Measurements from ENCODE around the gene ERBB4. TPM values are rescaled to one million over a fixed set of nuclear protein-coding genes. Genes with fewer than 3 reads are reported as not detected.
"Not testable (repeated sequence)": the region's sequence is repeated elsewhere in the genome, so short reads cannot be mapped to it uniquely, and the experiment has no call there.

ERBB4 gene
- polyA plus RNA-seq, 3 donors: 45.5 to 60.8 (median 47.4) TPM

GRCh38 chr2:212027681-212028628 lies 510.6 kb downstream of the ERBB4 start:
- no peak for DNase-seq (ENCODE audit: low read depth in 3 of 3, low spot score in 2 of 3)

DNA sequence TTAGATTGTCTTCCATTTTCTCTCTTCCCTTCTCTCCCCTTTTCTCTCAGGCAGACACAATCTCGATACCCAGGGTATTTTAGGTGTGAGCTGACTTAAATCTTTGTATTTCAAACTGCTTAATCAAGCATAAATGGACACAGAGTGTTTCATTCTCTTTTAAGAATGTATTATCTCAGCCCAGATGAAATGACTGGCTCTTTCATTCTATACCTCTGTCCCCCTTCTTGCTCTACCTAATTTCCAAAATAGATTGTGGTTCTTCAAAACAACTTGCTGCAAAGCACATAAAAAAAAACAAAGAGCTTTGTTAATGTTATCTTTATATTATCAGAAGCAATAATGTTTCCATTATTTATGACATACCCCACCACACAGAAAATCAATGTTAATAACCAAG lies 514.6 kb downstream of the ERBB4 start:
- DNase-seq (ENCODE audit: low read depth in 3 of 3, low spot score in 2 of 3): no peak

DNA sequence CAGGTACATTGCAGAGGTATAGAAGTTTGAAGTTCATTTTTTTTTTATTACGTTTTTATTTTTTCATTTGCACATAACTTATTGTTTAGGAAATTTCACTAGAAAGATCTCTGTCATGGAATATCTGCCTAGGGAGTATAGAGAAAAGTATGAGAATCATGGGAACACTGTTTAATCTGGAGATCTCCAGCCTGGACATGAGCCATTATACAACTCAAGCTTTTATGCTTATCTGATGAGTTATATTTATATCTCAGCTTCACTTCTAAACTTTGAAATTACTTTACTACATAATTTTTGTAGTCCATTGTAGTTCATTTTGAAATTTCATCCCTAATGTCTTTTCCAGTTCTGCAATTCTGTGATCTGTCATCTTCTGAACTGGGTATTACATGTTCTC lies 515.6 kb downstream of the ERBB4 start:
- no peak for DNase-seq (ENCODE audit: low read depth in 3 of 3, low spot score in 2 of 3)

DNA sequence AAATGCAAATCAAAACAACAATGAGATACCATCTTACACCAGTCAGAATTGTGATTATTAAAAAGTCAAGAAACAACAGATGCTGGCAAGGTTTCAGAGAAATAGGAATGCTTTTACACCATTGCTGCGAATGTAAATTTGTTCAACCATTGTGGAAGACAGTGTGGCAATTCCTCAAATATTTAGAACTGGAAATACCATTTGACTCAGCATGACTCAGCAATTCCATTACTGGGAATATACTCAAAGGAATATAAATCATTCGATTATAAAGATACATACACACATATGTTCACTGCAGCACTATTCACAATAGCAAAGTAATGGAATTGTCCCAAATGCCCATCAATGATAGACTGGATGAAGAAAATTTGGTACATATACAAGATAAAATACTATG lies 516.7 kb downstream of the ERBB4 start:
- DNase-seq (ENCODE audit: low read depth in 3 of 3, low spot score in 2 of 3): no peak

DNA sequence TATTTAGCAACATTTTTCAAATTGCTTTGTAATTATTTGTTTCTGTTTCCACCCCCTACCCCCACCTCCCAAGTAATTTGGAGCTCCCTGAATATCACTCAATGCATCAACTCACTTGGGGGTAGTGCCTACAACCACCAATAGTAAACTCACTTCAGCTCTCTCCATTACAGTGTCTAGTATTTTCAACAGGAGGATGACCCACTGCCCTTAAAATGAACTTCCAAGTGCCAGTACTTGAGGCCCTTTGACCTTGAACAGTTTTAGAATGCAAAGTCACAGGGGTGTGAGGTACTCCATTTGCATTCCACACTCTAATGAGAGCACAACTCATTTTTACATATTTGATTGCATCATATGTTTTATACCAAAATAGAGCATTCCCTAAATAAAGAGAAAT lies 523.0 kb downstream of the ERBB4 start:
- DNase-seq (ENCODE audit: low read depth in 3 of 3, low spot score in 2 of 3): no peak

- no peak for DNase-seq (ENCODE audit: low read depth in 3 of 3, low spot score in 2 of 3)
Measured at GRCh38 chr2:212013626-212014025, 525.0 kb downstream of the ERBB4 start.

- not testable (repeated sequence) for DNase-seq (ENCODE audit: low read depth in 3 of 3, low spot score in 2 of 3)
Measured at GRCh38 chr2:212010305-212010704, 528.3 kb downstream of the ERBB4 start.

DNA sequence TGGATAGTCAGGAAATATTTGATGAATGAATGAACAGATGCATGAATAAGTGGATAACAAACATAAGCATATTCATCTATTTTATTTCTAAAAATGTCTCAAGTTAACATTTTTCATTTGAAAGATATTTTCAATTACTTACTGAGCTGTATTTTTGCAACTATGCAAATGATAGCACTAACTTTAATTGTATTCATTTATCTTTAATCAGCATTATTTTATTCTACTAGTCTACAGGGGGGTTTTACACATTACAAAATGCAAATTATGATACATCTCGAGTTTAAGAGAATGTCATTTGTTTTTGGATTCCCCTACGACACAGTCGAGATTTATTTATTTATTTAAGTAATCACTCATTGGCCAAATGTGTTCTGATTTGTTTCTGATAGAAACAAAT lies 530.6 kb downstream of the ERBB4 start:
- DNase-seq (ENCODE audit: low read depth in 3 of 3, low spot score in 2 of 3): no peak

DNA sequence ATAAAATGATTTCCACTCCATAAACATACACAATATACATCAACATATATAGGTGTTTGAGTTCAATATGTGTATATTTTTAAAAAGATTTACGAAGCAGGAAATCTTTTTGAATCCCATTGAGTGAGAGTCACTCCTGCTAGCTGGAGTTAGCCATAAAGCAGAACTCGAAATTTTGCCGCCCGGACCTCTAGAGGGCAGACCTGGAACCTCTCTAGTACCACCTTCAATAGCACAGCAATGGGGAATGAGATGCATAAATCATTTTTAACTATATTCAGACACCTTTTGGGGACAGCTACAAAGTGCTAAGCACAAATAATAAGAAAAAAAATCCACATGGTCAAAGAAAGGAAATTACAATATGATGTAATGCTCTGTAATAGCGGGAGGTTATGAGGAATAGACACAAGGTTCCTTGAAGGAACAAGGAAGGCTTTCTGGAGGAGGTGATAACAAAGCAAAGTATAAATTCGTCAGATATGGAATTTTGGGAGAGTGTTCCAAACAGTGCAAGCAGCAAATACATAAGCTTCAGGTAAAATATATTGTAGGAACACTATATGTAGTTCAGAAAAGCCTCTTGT lies 533.4 kb downstream of the ERBB4 start:
- DNase-seq (ENCODE audit: low read depth in 3 of 3, low spot score in 2 of 3): peak in 1 of 3 donors; percentile 3

DNA sequence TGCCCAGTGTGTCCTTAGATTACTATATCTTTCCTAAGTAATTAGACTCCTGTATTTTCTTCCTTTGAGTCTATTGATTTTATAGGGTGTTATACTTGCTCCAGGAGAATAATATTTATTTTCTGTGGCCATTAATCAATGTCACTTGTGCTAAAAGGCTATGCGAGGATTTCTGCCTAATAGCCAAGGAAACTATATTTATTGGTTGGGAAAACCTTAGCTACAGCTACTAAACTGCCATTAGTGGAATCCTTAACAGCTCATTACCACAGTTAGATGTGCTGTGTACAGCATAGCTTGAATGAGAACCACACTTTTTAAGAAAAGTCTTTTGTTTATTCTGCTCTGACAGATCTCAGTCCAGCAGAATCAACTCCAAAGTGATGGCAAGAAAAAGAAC lies 537.3 kb downstream of the ERBB4 start:
- no peak for DNase-seq (ENCODE audit: low read depth in 3 of 3, low spot score in 2 of 3)

DNA sequence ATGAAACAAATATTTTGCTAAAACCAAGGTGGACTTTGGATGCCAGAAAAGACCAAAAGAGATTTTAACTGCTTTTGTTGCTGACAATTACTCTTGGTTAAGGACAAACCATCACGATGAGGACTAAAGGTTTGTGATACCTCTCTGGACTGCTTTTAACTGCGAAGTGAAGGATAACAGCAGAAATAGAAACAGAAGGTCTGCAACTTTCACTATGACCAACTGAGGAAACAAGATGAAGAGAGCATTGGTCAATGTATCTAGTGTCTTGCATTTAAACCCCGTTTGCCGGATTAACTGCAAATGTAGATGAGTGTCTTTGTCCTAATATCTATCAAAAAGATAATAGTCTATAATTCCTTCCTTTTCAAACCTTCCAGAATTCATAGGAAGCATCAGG lies 541.7 kb downstream of the ERBB4 start:
- DNase-seq (ENCODE audit: low read depth in 3 of 3, low spot score in 2 of 3): no peak

GRCh38 chr2:211994806-211995205 lies 543.8 kb downstream of the ERBB4 start:
- DNase-seq (ENCODE audit: low read depth in 3 of 3, low spot score in 2 of 3): no peak

DNA sequence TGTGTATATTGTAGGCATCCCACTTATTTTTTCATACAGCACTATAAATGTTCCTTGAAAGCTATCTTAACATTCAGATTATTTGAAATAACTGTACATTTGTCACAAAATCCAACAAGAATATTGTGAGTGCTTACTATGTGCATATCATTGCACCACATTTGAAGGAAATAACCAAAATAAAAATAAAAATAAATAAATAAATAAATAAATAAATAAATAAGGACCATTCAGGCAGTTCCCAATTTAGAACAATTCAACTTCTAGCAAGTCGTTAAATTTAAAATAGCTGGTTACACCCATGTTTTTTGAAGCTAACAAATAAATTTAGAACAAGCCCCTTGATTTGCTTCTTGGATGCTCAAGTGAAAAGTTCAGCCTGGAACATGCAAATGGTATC lies 548.3 kb downstream of the ERBB4 start:
- no peak for DNase-seq (ENCODE audit: low read depth in 3 of 3, low spot score in 2 of 3)

DNA sequence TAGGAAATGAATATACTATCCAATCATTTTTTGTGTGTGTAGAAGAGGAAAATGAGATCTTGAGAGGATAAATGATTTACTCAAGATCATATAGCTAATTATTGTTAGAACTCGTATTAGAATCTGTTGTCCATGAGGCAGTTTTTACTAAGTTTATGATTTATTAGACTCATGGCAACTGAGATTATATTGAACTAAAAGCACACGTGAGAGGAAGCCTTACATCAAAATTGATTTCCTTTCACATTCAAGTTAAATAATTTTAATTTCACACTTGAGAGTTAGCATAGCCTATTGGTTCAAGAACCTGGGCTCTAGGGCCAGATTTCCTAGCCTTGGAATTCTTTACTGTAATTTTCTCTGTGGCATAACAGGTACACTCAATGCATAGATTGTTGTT lies 552.3 kb downstream of the ERBB4 start:
- no peak for DNase-seq (ENCODE audit: low read depth in 3 of 3, low spot score in 2 of 3)

DNA sequence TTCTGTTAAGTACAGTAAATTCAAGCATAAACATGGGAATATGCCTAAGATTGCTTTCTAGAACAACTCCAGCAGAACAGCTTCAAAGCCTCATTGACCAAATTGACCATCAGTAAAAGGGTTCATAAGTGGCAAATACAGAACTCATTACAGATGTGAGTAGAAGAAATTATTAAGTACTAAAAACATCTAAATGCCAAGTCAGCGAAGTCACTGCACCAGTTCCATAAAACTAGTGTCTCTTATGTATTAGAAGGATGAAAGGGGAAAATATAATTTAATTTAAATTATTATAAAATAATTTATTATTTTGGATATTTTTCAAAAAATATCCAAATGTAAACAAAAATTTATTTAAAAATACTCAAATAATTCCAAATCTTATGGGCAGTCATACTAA lies 553.2 kb downstream of the ERBB4 start:
- DNase-seq (ENCODE audit: low read depth in 3 of 3, low spot score in 2 of 3): no peak

GRCh38 chr2:211982162-211982561 lies 556.4 kb downstream of the ERBB4 start:
- no peak for DNase-seq (ENCODE audit: low read depth in 3 of 3, low spot score in 2 of 3)

- no peak for DNase-seq (ENCODE audit: low read depth in 3 of 3, low spot score in 2 of 3)
Measured at GRCh38 chr2:211981451-211981850, 557.2 kb downstream of the ERBB4 start.

GRCh38 chr2:211976076-211976475 lies 562.5 kb downstream of the ERBB4 start:
- DNase-seq (ENCODE audit: low read depth in 3 of 3, low spot score in 2 of 3): no peak

- DNase-seq (ENCODE audit: low read depth in 3 of 3, low spot score in 2 of 3): no peak
Measured at GRCh38 chr2:211967234-211967633, 571.4 kb downstream of the ERBB4 start.

DNA sequence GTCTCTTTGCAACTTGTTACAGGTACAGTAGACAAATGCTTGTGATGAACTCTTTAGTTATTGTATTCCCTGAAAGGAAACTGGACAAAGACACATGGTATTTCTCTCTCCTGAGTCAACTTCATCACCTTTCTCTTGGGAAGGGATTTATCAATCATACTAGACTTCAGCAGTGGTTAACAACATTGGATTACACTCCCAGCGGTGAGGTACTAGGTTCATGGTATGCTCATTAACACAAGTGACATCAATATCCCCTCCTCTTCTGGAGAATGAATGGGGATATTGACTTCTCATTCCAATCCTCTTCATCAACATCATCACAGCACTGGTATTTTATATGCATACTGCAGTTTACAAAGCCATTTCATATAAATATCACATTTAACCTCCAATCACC lies 574.6 kb downstream of the ERBB4 start:
- DNase-seq (ENCODE audit: low read depth in 3 of 3, low spot score in 2 of 3): no peak

DNA sequence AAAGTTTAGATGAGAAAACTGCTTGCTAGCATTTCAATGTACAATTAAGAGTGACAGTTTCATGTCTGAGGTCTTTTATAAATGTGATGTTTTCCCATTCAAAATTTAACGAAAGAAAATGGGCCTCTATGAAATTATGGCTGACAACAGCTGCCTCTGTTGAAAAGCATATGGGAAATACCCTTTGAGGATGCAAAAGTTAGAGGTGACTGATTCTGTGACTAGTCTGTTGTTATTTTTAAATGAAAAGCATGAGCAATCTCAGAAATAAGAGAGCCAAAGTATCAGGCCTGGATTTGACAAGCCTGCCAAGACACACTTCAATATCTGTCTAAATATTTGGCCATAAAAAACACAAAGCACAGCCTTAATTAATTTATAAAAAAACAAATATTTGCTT lies 580.8 kb downstream of the ERBB4 start:
- no peak for DNase-seq (ENCODE audit: low read depth in 3 of 3, low spot score in 2 of 3)

DNA sequence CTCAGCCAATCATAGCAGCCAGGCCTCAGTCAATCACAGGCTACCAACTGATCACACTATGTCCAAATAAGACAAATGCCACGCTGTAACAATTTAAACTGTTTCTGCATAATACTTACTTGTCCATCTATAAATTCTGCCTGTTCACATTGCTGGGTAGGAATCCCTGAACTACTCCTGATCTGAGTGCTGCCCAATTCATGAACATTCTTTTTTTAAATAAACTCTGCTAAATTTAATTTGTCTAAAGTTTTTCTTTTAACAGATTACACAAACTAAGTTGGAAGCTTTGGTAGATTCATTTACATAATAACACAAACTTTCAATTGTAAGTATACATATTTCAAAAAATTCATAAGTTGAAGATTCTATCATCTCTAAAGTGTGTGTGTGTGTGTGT lies 583.0 kb downstream of the ERBB4 start:
- DNase-seq (ENCODE audit: low read depth in 3 of 3, low spot score in 2 of 3): no peak
